HepG2 (cell line): Measurements from ENCODE around the gene MFNG. TPM values are rescaled to one million over a fixed set of nuclear protein-coding genes. Genes with fewer than 3 reads are reported as not detected.
A peak's percentile ranks its signal among the peaks of the same experiment; 100 is the strongest.

Experiments
- CENPX ChIP-seq: sonication (generic); formaldehyde crosslinking; IDR thresholded peaks from 2 replicates; pipeline ENCODE4 v1.9.0; 2021; ENCODE audit warnings: mild to moderate bottlenecking, missing genetic modification reagents, moderate library complexity
- NCOA5 ChIP-seq: sonication (generic); formaldehyde crosslinking; IDR thresholded peaks from 2 replicates; pipeline ENCODE4 v1.4.0; 2020; ENCODE audit warnings: missing genetic modification reagents
- PHF8 ChIP-seq: sonication (generic); formaldehyde crosslinking; IDR thresholded peaks from 2 replicates; pipeline ENCODE4 v1.5.0; 2020; ENCODE audit warnings: missing genetic modification reagents
- SRSF4 ChIP-seq: fragments of 200-400 bp; formaldehyde crosslinking; IDR thresholded peaks from one replicate; pipeline ENCODE4 v1.6.1; 2018; ENCODE audit warnings: mild to moderate bottlenecking, low read depth, low read length, moderate library complexity; ENCODE audit not compliant: poor library complexity, severe bottlenecking
- TBX2 ChIP-seq: sonication (generic); formaldehyde crosslinking; IDR thresholded peaks from 2 replicates; pipeline ENCODE4 v1.5.0; 2020; ENCODE audit warnings: missing genetic modification reagents, mild to moderate bottlenecking, borderline replicate concordance
- ZNF414 ChIP-seq: sonication (generic); formaldehyde crosslinking; IDR thresholded peaks from 2 replicates; pipeline ENCODE4 v1.5.0; 2020; ENCODE audit warnings: missing genetic modification reagents
- ZNF646 ChIP-seq: sonication (generic); formaldehyde crosslinking; IDR thresholded peaks from 2 replicates; pipeline ENCODE4 v1.9.0; 2021; ENCODE audit warnings: mild to moderate bottlenecking, missing genetic modification reagents
- polyA plus RNA-seq, 8 experiments: library from polyadenylated mRNA; depleted of rRNA in 3 of 8; stranded (reverse) in 7 of 8; unstranded in 1 of 8; fragments of >200 nt; fragmentation: Illumina TruSeq in 4 of 8; extraction: Trizol in 4 of 8; gene quantifications; 2 replicates each; pipeline versions ENCODE4 v1.2.1 to v1.2.3, GENCODE V29; 2011 to 2016; ENCODE audit warnings: low read depth in 4 of 8, missing spikeins in 1 of 8, mixed read lengths in 1 of 8; ENCODE audit not compliant: insufficient read depth in 1 of 8
- total RNA-seq, 5 experiments: library from RNA; depleted of rRNA; stranded (reverse); fragments of >200 nt; fragmentation: Illumina TruSeq; extraction: Trizol; gene quantifications; 2 replicates each; pipeline ENCODE4 v1.2.3, GENCODE V29; 2016; ENCODE audit warnings: low read depth in 1 of 5
- TF ChIP-seq, protein P1 (sequence below): sonication (generic); formaldehyde crosslinking; IDR thresholded peaks from 2 replicates; pipeline ENCODE4 v1.8.0; 2022; ENCODE audit warnings: low read depth, missing genetic modification reagents
- TF ChIP-seq, protein P2 (sequence below): sonication (generic); formaldehyde crosslinking; IDR thresholded peaks from 2 replicates; pipeline ENCODE4 v1.4.0; 2020; ENCODE audit warnings: mild to moderate bottlenecking, low read depth, missing genetic modification reagents
- TF ChIP-seq, protein P3 (sequence below): sonication (generic); formaldehyde crosslinking; IDR thresholded peaks from 2 replicates; pipeline ENCODE4 v1.4.0; 2020; ENCODE audit warnings: missing genetic modification reagents
- TF ChIP-seq, protein P4 (sequence below): sonication (generic); formaldehyde crosslinking; IDR thresholded peaks from 2 replicates; pipeline ENCODE4 v1.4.0; 2020; ENCODE audit warnings: missing genetic modification reagents

The MFNG gene
- total and polyA plus RNA-seq, 2 of the 13 experiments (the other 11 are each of a cell fraction or from before 2014, with no cell fraction given), result 1.0 to 11.7 TPM

GRCh38 chr22:37488337-37489135, 2.4 kb upstream of the MFNG start (continued):
- no peak for TF ChIP-seq ZNF646
- TF ChIP-seq, protein P1, sequence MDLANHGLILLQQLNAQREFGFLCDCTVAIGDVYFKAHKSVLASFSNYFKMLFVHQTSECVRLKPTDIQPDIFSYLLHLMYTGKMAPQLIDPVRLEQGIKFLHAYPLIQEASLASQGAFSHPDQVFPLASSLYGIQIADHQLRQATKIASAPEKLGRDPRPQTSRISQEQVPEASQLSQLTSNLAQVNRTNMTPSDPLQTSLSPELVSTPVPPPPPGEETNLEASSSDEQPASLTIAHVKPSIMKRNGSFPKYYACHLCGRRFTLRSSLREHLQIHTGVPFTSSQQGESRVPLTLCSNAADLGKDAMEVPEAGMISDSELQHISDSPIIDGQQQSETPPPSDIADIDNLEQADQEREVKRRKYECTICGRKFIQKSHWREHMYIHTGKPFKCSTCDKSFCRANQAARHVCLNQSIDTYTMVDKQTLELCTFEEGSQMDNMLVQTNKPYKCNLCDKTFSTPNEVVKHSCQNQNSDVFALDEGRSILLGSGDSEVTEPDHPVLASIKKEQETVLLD, result no peak
- TF ChIP-seq, protein P2, sequence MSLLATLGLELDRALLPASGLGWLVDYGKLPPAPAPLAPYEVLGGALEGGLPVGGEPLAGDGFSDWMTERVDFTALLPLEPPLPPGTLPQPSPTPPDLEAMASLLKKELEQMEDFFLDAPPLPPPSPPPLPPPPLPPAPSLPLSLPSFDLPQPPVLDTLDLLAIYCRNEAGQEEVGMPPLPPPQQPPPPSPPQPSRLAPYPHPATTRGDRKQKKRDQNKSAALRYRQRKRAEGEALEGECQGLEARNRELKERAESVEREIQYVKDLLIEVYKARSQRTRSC (CRISPR knock-in tag), result 0 out of 2 replicates have a peak, but pooled peaks have one; percentile 33
- TF ChIP-seq ZNF414 (CRISPR knock-in tag), result peak; percentile 74; the same call in 1 of the 2 replicates
- TF ChIP-seq SRSF4, result no peak
- TF ChIP-seq, protein P3, sequence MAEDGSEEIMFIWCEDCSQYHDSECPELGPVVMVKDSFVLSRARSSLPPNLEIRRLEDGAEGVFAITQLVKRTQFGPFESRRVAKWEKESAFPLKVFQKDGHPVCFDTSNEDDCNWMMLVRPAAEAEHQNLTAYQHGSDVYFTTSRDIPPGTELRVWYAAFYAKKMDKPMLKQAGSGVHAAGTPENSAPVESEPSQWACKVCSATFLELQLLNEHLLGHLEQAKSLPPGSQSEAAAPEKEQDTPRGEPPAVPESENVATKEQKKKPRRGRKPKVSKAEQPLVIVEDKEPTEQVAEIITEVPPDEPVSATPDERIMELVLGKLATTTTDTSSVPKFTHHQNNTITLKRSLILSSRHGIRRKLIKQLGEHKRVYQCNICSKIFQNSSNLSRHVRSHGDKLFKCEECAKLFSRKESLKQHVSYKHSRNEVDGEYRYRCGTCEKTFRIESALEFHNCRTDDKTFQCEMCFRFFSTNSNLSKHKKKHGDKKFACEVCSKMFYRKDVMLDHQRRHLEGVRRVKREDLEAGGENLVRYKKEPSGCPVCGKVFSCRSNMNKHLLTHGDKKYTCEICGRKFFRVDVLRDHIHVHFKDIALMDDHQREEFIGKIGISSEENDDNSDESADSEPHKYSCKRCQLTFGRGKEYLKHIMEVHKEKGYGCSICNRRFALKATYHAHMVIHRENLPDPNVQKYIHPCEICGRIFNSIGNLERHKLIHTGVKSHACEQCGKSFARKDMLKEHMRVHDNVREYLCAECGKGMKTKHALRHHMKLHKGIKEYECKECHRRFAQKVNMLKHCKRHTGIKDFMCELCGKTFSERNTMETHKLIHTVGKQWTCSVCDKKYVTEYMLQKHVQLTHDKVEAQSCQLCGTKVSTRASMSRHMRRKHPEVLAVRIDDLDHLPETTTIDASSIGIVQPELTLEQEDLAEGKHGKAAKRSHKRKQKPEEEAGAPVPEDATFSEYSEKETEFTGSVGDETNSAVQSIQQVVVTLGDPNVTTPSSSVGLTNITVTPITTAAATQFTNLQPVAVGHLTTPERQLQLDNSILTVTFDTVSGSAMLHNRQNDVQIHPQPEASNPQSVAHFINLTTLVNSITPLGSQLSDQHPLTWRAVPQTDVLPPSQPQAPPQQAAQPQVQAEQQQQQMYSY, result no peak
- 0 out of 2 replicates have a peak, but pooled peaks have one; percentile 26 for TF ChIP-seq PHF8 (CRISPR knock-in tag)
- no peak for TF ChIP-seq NCOA5 (CRISPR knock-in tag)
- peak; percentile 58 for TF ChIP-seq TBX2 (CRISPR knock-in tag)
- TF ChIP-seq, protein P4, sequence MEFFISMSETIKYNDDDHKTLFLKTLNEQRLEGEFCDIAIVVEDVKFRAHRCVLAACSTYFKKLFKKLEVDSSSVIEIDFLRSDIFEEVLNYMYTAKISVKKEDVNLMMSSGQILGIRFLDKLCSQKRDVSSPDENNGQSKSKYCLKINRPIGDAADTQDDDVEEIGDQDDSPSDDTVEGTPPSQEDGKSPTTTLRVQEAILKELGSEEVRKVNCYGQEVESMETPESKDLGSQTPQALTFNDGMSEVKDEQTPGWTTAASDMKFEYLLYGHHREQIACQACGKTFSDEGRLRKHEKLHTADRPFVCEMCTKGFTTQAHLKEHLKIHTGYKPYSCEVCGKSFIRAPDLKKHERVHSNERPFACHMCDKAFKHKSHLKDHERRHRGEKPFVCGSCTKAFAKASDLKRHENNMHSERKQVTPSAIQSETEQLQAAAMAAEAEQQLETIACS (CRISPR knock-in tag), result no peak
- no peak for TF ChIP-seq CENPX (CRISPR knock-in tag)
